GM21723 (cell line): ENCODE data around the gene ELMO3.

Source experiments
- ATAC-seq: cut with Tn5 transposase; IDR thresholded peaks from one replicate; pipeline ENCODE4 v1.9.1; 2021; ENCODE audit warnings: mild to moderate bottlenecking, moderate library complexity; ENCODE audit not compliant: unreplicated experiment

Gene ELMO3, protein sequence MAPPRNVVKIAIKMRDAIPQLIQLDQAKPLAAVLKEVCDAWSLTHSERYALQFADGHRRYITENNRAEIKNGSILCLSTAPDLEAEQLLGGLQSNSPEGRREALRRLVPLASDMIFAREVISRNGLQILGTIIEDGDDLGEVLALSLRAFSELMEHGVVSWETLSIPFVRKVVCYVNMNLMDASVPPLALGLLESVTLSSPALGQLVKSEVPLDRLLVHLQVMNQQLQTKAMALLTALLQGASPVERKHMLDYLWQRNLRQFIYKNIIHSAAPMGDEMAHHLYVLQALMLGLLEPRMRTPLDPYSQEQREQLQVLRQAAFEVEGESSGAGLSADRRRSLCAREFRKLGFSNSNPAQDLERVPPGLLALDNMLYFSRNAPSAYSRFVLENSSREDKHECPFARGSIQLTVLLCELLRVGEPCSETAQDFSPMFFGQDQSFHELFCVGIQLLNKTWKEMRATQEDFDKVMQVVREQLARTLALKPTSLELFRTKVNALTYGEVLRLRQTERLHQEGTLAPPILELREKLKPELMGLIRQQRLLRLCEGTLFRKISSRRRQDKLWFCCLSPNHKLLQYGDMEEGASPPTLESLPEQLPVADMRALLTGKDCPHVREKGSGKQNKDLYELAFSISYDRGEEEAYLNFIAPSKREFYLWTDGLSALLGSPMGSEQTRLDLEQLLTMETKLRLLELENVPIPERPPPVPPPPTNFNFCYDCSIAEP

DNA sequence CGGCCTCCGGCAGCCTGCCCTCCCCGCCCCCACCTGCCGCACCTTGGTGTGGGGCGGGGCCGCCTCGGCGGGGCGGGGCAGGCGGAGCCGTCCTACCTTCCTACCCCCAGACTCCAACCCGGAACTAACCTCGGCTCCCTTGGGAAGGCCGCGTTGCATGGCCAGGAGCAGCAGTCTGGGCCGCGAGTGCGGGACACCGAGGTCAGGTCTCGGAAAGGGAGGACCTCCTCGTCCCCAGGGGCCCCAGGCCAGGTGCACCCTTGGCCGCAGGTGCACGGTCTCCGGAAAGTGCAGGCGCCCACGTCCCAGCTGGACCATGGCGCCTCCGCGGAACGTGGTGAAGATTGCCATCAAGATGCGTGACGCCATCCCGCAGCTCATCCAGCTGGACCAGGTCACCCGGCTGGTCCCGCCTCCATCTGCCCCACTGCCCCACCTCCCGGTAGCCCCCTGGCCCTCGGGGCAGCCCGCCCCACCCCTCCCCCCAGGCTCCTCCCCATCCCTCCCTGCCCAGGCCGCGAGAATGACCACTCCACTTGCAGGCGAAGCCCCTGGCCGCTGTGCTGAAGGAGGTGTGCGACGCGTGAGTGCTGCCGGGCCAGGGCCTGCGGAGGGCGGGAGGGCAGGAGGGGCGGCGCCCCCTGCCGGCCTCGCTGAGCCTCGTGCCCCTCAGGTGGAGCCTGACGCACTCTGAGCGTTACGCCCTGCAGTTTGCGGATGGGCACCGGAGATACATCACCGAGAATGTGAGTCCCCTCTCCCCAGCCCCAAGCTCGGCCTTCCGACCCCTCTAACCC lies at the start of gene ELMO3:
TSS of gene ELMO3 (plus strand) at position 121 of the 797 bp plus-strand sequence. CDS start at position 317, 196 bp downstream.
- no peak for ATAC-seq

DNA sequence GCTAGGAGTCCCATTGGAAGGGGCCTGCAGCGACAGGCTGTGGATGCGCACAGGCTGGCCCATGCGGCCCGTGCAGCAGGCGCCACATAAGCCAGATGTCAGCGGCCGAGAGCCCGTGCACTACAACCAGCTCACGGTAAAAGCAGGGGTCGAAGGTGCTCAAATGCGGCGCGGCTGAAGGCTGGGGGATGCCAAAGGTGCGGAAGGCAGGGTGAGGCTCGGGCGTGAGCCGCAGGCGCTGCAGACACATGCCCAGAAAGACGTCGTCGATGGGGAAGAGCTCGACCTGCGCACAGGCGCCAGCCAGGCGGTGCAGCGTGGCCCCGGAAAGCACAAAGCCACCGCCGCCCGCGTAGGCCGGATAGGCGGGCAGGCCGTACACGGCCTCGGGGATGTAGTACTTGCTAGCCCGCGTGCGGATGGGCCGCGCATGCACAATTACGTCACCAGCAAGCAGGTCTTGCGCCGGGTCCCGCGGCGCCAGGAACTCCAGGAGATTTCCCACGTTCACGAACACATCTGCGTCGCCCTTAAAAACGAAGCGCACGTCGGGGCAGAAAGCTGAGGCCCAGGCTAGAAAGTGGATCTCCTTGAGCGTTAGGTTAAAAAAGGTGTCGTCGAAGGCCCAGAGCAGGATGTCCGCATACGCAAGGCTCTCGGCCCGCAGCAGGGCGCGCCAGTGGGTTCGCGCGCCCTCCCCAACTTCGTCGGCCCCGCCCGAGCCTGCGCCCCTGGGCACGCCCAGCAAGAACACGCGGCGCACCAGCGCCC lies 49.5 kb upstream of the ELMO3 start:
- no peak for ATAC-seq

DNA sequence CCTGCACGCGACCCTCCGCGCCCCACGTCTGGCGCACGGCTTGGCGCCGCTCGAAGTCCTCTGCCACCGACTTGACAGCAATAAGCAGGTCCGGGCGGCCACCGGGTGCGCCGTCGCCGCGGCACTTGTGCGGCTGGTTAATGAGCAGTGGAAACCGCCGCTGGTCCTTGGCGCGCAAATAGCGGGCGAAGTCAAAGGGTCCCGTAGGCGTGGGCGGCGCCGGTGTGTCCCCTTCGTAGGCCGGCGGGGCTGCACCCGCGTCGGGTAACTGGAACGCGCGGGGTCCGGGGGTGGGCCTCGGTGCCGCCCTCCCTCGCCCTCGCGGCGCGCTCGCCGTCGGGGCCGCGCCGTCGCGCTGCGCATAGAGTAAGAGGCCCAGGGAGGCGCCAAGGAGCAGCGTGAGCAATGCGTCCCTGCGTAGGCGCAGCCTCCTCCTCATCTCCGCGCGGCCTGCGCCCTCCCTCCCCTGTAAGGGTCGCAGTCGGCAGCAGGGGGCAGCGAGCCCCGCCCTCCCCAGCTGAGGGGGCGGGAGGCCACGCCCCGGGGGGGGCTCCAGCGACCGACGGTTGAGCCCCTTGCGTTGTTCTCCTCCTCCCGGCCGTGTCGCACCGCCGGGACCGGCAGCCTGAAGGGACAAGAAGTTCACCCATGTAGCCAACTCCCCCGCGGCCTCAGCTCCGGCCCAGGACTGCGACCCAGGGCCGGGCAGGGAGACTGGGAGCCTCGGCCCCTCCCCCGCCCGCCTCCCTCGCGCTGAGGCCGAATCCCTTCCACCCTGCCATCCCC lies 48.7 kb upstream of the ELMO3 start:
- peak; percentile 45 for ATAC-seq

DNA sequence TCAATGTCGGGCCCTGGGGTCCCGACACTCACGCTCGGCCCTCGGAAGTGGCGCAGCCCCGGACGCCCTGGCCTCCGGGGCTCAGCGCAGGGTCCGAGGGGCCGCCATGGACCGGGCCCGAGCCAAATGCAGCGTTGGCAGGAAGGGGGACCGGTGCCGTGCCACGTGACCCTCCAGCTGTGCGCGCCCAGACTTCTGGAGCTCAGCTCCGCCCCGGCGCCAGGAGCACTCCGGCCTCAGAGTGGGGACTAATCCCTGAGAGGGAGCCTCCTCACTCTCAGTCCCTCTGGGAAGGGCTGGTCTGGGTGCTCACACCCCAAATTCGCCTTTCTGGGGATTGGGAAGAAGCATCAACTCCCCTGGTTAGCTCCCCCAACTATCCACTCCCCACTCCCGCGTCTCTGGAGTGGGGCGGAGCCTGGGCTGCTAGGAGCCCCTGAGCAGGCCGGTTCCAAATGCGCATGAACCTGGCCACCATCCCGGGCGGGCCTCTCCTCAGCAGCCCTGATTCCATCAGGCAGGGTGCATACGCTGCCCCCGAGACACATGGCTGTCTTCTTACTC lies 48.0 kb upstream of the ELMO3 start, which contains the start of gene B3GNT9:
TSS of gene B3GNT9 (minus strand) at position 166 of the 564 bp plus-strand sequence. CDS start 513 bp downstream, outside the sequence.
- peak; percentile 53 for ATAC-seq

DNA sequence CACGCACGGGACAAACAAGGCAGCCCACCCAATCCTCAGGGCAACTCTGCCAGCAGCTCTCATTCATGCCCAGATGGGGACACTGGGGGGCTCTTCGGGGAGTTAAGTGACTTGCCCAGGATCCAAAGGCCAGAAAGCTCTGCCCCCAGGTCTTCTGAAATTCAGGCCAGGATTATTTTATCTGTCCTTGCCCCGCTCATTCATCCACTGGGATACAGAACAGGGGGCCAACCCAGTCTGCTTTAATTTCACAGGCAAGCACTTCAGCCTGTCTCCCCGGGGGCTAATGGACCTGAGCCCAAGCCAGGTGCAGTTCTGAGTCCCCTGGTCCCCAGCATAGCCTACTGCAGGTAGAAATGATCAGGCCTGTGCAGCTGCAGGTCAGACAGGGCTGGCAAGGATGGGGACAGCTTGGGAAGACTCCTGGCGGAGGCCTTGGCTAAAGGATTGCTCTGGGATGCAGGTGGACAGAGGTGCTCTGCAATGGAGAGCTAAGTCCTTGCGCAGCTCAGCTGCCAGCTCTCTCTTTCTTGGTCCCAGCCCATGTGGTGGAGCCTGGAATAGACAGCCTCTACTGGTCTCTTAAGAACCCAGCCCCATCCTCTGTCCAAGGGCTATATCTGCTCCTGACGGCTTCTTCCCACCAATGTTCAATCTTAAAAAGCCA lies 47.4 kb upstream of the ELMO3 start:
- ATAC-seq: no peak

DNA sequence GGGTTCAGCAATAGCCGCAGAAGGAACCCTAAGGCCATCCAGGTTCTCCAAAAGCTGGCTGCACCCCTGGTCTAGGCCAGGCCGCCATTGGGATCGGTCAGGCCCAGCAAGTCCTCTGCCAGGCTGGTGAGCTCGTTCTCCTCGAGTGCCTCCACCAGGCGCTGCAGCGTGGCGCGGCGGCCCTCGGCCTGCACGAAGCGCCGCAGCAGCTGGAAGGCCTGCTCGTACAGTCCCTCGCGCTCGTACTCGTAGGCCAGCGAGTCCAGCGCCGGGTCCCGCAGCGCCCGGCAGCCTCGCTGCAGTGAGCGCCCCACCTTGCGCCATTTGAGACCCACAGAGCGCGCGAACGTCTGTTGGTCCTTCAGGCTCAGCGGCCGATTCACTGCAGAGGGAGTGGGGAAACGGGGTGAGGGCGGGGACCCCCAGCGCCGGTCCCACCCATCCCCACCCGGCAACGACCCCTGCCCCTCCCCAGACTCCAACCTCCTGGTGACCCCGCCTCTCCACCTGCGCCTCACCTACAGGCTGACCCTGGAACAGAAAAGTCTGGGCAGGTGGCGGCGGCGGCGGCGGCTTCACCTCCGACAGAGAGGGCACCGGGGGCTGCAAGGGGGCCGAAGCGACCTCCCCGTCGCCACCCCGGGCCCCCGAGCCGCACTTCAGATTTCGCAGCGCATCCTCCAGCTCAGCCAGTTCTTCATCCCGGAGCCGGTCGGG lies 44.2 kb upstream of the ELMO3 start:
- ATAC-seq: no peak

DNA sequence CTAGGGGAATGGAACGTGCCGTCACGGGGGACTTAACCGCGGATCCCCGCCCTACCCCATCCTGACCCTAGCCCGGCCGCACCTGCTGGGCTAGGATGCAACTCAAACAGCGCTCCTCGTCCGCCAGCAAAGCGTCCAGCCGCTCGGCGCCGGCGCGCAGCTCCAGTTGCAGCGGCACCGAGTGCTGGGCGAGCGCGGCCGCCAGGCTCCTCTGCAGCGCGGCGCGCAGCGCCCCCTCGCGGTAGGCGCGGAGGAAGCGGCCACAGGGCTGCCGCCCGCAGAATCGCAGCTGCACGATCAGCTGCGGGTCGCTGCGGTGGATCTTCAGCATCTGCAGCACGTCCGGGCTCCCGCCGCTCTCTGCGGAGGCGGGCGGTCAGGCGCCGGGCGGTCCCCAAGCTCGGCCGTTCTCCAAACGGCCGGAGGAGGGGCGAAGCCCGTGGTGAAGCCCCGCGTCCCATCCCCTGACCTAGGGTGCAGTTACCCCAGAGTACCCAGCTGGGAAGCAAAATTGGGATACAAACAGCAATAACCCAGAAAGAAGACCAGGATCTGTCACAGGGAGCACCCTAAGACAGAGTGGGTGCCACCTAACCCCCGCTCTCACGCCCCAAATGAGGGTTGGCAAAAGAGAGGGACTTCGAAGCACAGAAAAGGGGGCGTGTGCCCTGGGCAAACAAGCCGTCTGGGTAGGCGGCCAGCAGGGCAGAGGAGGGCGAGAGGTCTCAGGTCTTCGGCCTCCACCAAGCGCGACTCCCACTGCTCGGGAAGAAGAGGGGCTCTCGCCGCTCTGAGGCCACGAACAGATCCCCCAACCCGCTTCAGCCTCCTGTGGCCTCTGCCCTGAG lies 43.4 kb upstream of the ELMO3 start:
- ATAC-seq: no peak

DNA sequence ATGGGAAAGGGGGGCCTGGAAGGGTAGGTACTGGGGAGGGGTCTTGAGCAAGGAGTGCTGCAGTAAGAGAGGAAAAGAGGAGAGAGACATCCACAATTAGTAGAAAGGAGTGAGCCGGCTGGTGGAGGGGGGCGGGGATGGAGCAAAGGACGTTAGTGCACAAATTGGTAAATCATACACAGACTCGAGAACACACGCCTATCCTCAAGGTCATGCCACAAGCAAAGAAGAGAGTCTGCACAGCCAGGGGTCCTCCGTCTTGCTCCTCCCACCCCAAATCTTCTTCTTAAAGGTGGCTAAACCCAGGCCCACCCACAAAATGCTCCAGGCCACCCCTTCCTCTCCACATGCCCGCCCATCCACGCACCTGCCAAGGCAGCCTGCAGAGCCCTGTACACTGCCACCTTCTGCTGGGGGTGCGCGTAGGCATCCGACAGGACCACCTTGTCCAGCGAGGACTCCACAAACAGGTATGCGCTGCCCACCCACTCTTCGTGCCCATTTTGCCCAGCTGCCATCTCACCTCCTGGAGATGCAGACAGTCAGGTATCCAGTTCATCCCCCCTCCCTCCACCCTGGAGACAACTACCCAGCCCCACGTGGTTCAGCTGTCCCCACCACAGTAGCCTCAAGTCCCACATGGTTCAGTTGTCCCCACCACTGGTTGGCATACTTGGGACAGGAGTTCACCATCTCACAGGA lies 42.6 kb upstream of the ELMO3 start:
- ATAC-seq: no peak

DNA sequence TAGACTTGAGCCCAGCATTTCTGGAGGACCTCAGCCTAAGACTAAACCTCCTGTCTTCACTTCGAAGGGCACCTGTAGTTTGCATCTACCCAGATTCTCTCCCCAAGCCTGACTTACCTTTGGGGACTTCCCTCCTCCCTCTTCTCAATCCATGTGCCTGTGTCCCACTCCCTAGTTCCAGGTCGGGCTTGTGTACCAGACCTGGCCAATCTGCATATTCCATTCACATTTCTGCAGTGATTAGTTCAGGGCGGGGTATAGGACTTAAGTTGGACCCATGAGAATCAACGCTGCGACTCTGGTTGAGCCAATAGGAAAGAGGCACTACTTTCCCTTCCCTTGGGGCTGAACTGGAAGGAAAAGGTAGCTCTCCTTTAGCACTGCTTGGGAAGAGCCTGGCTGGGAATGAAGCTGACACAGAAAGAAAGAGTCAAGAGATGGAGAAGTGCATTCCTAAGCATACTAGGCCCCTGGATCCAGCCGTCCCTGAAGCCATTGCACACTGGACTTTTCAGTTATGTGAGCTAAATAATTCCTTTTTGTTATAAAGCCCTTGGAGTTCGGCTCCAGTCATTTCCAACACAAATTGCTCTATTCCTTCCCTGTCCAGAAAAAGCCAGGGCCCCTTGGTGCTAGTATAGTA lies 41.7 kb upstream of the ELMO3 start:
- no peak for ATAC-seq

DNA sequence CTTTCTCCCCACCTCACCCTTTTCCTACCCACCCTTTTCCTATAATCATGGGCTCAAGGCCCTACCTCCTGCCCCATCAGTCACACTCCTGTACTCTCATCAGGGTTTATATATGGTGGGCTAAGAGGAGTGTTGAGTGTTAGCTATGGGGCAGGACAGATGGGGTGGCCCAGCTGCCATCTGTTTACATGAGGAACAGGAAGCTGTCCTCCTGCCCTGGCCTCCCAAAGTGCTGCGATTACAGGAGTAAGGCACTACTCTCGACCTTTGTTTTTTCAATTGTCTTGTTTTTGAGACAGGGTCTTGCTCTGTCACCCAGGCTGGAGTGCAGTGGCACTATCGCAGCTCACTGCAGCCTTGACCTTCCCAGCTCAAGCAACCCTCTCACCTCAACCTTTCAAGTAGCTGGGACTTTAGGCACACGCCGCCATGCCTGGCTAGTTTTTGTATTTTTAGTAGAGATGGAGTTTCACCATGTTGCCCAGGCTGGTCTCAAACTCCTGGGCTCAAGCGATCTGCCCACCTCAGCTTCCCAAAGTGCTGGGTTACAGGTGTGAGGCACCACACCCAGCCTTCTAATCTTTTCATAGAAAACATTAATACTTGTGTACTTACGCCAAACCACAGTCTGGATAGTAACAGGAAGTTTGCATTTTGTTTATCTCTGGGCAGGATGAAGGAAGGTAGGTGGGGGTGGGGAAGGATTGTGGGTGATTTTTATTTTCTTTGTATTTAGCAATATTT lies 40.9 kb upstream of the ELMO3 start:
- ATAC-seq: no peak

DNA sequence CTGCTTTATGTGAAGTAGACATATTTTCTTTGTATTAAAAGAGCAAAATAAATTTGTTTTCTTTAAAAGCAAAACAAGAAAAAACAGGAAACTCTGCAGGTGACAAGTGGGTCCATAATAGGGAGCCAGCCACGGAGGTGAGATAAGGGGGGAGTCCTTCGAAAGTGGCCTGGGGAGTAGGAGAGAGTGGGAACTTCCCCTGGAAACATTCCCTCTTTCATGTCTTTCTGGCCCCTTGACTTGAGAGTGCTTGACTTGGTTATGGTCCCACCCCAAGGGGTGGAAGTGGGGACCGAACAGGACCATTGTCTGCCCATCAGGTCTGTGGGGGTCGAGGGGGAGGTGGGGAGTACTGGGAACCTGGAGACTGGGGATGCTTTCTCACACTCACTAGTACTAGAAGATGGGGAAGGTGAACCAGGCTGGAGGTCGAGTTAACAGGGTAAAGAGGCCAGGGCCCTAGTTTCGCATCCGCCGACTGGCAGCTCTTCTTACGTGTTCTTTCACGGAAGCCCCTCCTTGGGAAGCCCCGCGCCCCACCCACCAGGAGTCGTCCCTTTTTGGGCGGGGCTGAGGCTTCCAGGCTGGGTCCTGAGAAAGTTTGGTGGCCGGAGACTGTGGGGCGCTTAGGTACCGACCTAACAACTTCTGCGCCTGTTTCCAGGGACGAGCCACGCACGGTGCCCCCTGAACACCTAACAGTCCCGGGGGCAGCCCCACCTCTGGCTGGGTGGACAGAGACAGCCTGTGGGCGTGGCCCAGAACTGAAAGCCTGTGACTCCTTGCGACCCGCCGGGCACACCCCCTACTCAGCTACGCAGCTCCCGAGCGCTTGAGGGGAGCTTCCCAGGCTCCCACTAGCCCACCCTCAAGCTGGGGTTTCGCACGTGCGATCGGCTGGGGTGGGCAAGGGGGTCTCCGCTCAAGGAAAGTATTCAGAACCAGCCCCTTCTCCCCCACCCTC lies 40.0 kb upstream of the ELMO3 start:
- ATAC-seq: peak; percentile 41

DNA sequence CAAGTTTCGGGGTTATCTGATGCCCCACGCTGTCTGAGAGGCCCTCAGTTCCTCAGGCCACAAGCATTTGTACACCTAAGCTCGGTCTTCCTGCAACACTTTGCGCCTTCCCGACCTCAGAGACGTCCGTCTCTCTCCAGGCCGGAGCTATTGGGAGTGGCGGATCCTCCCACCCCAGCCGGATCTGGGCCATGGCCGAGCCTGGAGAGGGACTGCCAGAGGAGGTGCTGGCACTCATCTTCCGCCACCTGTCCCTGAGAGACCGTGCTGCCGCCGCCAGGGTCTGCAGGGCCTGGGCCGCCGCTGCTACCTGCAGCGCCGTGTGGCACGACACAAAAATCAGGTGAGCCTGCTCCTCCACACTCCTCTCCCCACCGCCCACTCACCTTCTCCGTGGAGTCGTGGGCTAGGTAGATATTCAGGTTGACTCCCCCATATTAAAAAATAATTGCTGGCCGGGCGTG lies 37.3 kb upstream of the ELMO3 start:
- ATAC-seq: no peak

DNA sequence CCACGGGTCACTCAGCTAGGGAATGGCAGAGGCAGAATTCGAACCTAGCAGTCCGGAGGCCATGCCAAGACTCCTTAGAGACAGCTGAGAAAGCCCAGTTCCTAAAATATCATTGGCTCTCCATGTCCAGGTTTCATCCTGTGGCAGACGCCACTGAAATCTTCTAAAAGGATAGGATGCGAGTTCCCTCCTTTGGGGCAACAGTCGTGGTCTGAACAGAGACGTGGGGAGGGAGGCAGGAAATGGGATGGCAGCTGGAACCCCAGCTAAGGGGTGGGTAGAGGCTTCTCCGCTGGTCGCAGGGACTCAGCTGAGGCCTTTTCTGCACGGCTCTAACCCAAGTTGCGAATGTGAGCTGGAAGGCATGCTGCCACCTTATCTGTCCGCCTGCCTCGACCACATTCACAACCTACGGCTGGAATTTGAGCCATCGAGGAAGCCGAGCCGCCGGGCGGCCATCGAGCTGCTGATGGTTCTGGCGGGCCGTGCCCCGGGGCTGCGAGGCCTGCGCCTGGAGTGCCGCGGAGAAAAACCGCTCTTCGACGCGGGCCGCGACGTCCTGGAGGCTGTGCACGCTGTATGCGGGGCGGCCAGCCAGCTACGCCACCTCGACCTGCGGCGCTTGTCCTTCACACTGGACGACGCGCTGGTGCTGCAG lies 36.3 kb upstream of the ELMO3 start:
- ATAC-seq: no peak
